ENCODE data around the gene HSD11B1L.

- TF ChIP-seq ZNF274 (IDR thresholded peaks at IDR 0.05; ENCODE audit: low read depth, low read length) = no peak
- TF ChIP-seq YY1 (IDR thresholded peaks at IDR 0.05; ENCODE audit: insufficient read depth, insufficient read length) = no peak
These were observed 1.3 kb downstream of the HSD11B1L start for GRCh38 chr19:5682107-5682482.

Data from NT2/D1 (cell line).